ENCODE results near the gene SESN3.
"Not testable (repeated sequence)": the region's sequence is repeated elsewhere in the genome, so short reads cannot be mapped to it uniquely, and the experiment has no call there.

SESN3 gene

GRCh38 chr11:95264881-95265280 lies 33.9 kb upstream of the SESN3 start:
- Histone ChIP-seq H3K4me1 (ENCODE audit: control insufficient read depth, insufficient read depth, low read length) (peaks cover 6% of the 10 kb centered on the region), H3K4me3 (ENCODE audit: low read depth, low read length) (no peak overlapping the region), H3K27ac (ENCODE audit: low read depth, low read length) (no peak overlapping the region), H3K36me3 (ENCODE audit: control insufficient read depth, insufficient read depth, low read length) (no peaks in the 10 kb centered on the region), H3K27me3 (ENCODE audit: control insufficient read depth, insufficient read depth, low read length) (no peaks in the 10 kb centered on the region), H3K9ac (ENCODE audit: low read depth, low read length) (no peak overlapping the region), H3K9me3 (ENCODE audit: control insufficient read depth, insufficient read depth, low read length) (no peaks in the 10 kb centered on the region)

- H3K4me1 ChIP-seq (ENCODE audit: control insufficient read depth, insufficient read depth, low read length): peaks cover 11% of the 10 kb centered on the region
- no peak overlapping the region for H3K9ac ChIP-seq (ENCODE audit: low read depth, low read length)
- no peaks in the 10 kb centered on the region for H3K36me3 ChIP-seq (ENCODE audit: control insufficient read depth, insufficient read depth, low read length)
- no peaks in the 10 kb centered on the region for H3K27me3 ChIP-seq (ENCODE audit: control insufficient read depth, insufficient read depth, low read length)
- H3K27ac ChIP-seq (ENCODE audit: low read depth, low read length): no peak overlapping the region
- H3K9me3 ChIP-seq (ENCODE audit: control insufficient read depth, insufficient read depth, low read length): no peaks in the 10 kb centered on the region
- H3K4me3 ChIP-seq (ENCODE audit: low read depth, low read length): no peak overlapping the region
Measured at GRCh38 chr11:95262994-95263765, 32.2 kb upstream of the SESN3 start.

- no peaks in the 10 kb centered on the region for H3K36me3 ChIP-seq (ENCODE audit: control insufficient read depth, insufficient read depth, low read length)
- no peak overlapping the region for H3K27ac ChIP-seq (ENCODE audit: low read depth, low read length)
- H3K27me3 ChIP-seq (ENCODE audit: control insufficient read depth, insufficient read depth, low read length): no peaks in the 10 kb centered on the region
Measured at GRCh38 chr11:95257456-95257971, 26.5 kb upstream of the SESN3 start.

GRCh38 chr11:95256321-95256779 lies 25.3 kb upstream of the SESN3 start:
- Histone ChIP-seq H3K36me3 (ENCODE audit: control insufficient read depth, insufficient read depth, low read length) (no peaks in the 10 kb centered on the region), H3K27me3 (ENCODE audit: control insufficient read depth, insufficient read depth, low read length) (no peaks in the 10 kb centered on the region), H3K9me3 (ENCODE audit: control insufficient read depth, insufficient read depth, low read length) (no peaks in the 10 kb centered on the region), H3K4me1 (ENCODE audit: control insufficient read depth, insufficient read depth, low read length) (peaks cover 61% of the 10 kb centered on the region), H3K27ac (ENCODE audit: low read depth, low read length) (peak overlapping the region; percentile 89), H3K4me3 (ENCODE audit: low read depth, low read length) (0 out of 2 replicates have a peak overlapping the region, but pooled peaks have one; percentile 7), H3K9ac (ENCODE audit: low read depth, low read length) (0 out of 2 replicates have a peak overlapping the region, but pooled peaks have one; percentile 24)

More at GRCh38 chr11:95257456-95257971, 26.5 kb upstream of the SESN3 start:
- H3K4me1 ChIP-seq (ENCODE audit: control insufficient read depth, insufficient read depth, low read length): peaks cover 50% of the 10 kb centered on the region
- H3K4me3 ChIP-seq (ENCODE audit: low read depth, low read length): no peak overlapping the region
- H3K9me3 ChIP-seq (ENCODE audit: control insufficient read depth, insufficient read depth, low read length): no peaks in the 10 kb centered on the region
- H3K9ac ChIP-seq (ENCODE audit: low read depth, low read length): no peak overlapping the region

GRCh38 chr11:95255251-95256145 lies 24.5 kb upstream of the SESN3 start:
- Histone ChIP-seq H3K36me3 (ENCODE audit: control insufficient read depth, insufficient read depth, low read length) (no peaks in the 10 kb centered on the region), H3K9me3 (ENCODE audit: control insufficient read depth, insufficient read depth, low read length) (no peaks in the 10 kb centered on the region), H3K4me3 (ENCODE audit: low read depth, low read length) (peak overlapping the region; percentile 7; the same call in 1 of the 2 replicates), H3K27ac (ENCODE audit: low read depth, low read length) (peak overlapping the region; percentile 89), H3K4me1 (ENCODE audit: control insufficient read depth, insufficient read depth, low read length) (peaks cover 63% of the 10 kb centered on the region), H3K9ac (ENCODE audit: low read depth, low read length) (peak overlapping the region; percentile 24; the same call in 1 of the 2 replicates), H3K27me3 (ENCODE audit: control insufficient read depth, insufficient read depth, low read length) (no peaks in the 10 kb centered on the region)

GRCh38 chr11:95254716-95255115 lies 23.7 kb upstream of the SESN3 start:
- Histone ChIP-seq H3K36me3 (ENCODE audit: control insufficient read depth, insufficient read depth, low read length) (no peaks in the 10 kb centered on the region), H3K4me1 (ENCODE audit: control insufficient read depth, insufficient read depth, low read length) (peaks cover 63% of the 10 kb centered on the region), H3K27ac (ENCODE audit: low read depth, low read length) (peak overlapping the region; percentile 89), H3K9ac (ENCODE audit: low read depth, low read length) (no peak overlapping the region), H3K9me3 (ENCODE audit: control insufficient read depth, insufficient read depth, low read length) (no peaks in the 10 kb centered on the region), H3K27me3 (ENCODE audit: control insufficient read depth, insufficient read depth, low read length) (no peaks in the 10 kb centered on the region), H3K4me3 (ENCODE audit: low read depth, low read length) (no peak overlapping the region)

GRCh38 chr11:95254131-95254704 lies 23.2 kb upstream of the SESN3 start:
- H3K36me3 ChIP-seq (ENCODE audit: control insufficient read depth, insufficient read depth, low read length): no peaks in the 10 kb centered on the region
- H3K9me3 ChIP-seq (ENCODE audit: control insufficient read depth, insufficient read depth, low read length): no peaks in the 10 kb centered on the region
- peaks cover 60% of the 10 kb centered on the region for H3K4me1 ChIP-seq (ENCODE audit: control insufficient read depth, insufficient read depth, low read length)
- peak overlapping the region; percentile 21; the same call in 1 of the 2 replicates for H3K9ac ChIP-seq (ENCODE audit: low read depth, low read length)
- H3K27me3 ChIP-seq (ENCODE audit: control insufficient read depth, insufficient read depth, low read length): no peaks in the 10 kb centered on the region
- peak overlapping the region; percentile 89 for H3K27ac ChIP-seq (ENCODE audit: low read depth, low read length)
- peak overlapping the region; percentile 29; the same call in 1 of the 2 replicates for H3K4me3 ChIP-seq (ENCODE audit: low read depth, low read length)

DNA sequence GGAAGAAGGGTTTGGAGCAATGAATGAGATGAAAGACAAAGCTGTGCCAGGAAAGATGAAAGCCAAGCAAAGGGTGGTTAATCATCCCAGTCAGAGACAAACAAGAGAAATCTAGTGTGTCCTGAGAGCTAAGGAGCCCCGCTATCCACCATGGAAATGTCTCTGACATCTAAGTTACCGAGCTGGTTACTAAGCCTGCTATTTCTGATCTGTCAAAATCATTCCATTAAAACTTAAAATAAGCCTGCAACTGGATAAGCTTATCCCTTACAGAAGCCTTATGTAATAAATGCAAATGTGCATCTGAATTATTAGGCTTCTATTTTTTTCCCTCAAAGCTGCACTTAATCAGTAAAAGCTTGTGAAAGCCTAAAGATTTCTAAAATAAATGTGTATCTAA lies 22.1 kb upstream of the SESN3 start:
- Histone ChIP-seq H3K4me1 (ENCODE audit: control insufficient read depth, insufficient read depth, low read length) (peaks cover 69% of the 10 kb centered on the region), H3K36me3 (ENCODE audit: control insufficient read depth, insufficient read depth, low read length) (no peaks in the 10 kb centered on the region), H3K9me3 (ENCODE audit: control insufficient read depth, insufficient read depth, low read length) (no peaks in the 10 kb centered on the region), H3K4me3 (ENCODE audit: low read depth, low read length) (no peak overlapping the region), H3K27ac (ENCODE audit: low read depth, low read length) (peak overlapping the region; percentile 40), H3K27me3 (ENCODE audit: control insufficient read depth, insufficient read depth, low read length) (no peaks in the 10 kb centered on the region), H3K9ac (ENCODE audit: low read depth, low read length) (no peak overlapping the region)

GRCh38 chr11:95252586-95252985 lies 21.6 kb upstream of the SESN3 start:
- Histone ChIP-seq H3K36me3 (ENCODE audit: control insufficient read depth, insufficient read depth, low read length) (no peaks in the 10 kb centered on the region), H3K4me1 (ENCODE audit: control insufficient read depth, insufficient read depth, low read length) (peaks cover 73% of the 10 kb centered on the region), H3K27ac (ENCODE audit: low read depth, low read length) (peak overlapping the region; percentile 40), H3K9me3 (ENCODE audit: control insufficient read depth, insufficient read depth, low read length) (no peaks in the 10 kb centered on the region), H3K4me3 (ENCODE audit: low read depth, low read length) (no peak overlapping the region), H3K9ac (ENCODE audit: low read depth, low read length) (no peak overlapping the region), H3K27me3 (ENCODE audit: control insufficient read depth, insufficient read depth, low read length) (no peaks in the 10 kb centered on the region)

DNA sequence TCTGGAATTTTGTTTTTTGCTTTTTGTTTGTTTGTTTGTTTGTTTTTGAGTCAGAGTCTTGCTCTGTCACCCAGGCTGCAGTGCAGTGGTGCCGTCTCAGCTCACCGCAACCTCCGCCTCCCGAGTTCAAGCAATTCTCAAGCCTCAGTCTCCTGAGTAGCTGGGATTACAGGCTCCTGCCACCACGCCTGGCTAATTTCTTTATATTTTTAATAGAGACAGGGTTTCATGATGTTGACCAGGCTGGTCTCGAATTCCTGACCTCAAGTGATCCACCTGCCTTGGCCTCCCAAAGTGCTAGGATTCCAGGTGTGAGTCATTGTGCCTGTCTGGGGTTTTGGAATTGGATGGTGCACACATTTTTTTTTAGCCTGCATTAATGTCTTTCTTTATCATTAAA lies 20.9 kb upstream of the SESN3 start:
- not testable (repeated sequence) for H3K9ac ChIP-seq (ENCODE audit: low read depth, low read length); H3K27ac ChIP-seq (ENCODE audit: low read depth, low read length); H3K9me3 ChIP-seq (ENCODE audit: control insufficient read depth, insufficient read depth, low read length); H3K27me3 ChIP-seq (ENCODE audit: control insufficient read depth, insufficient read depth, low read length); H3K36me3 ChIP-seq (ENCODE audit: control insufficient read depth, insufficient read depth, low read length); H3K4me3 ChIP-seq (ENCODE audit: low read depth, low read length)
- peaks cover 72% of the 10 kb centered on the region for H3K4me1 ChIP-seq (ENCODE audit: control insufficient read depth, insufficient read depth, low read length)

Data from HUES48 (cell line).